Liver (tissue), 9 donors: ENCODE measurements around the gene MCTP1. TPM values are rescaled to one million over a fixed set of nuclear protein-coding genes. Genes with fewer than 3 reads are reported as not detected.

Experiments
- DNase-seq: peaks from one replicate; pipeline ENCODE4 v3.0.0-alpha.2; 2017; ENCODE audit warnings: low spot score
- H3K27ac ChIP-seq, 2 donors: one replicate each; pipeline ENCODE4 v1.7.0; 2013; ENCODE audit warnings: inconsistent platforms in 2 of 2, low read length in 2 of 2, control low read depth in 1 of 2, low read depth in 1 of 2, mild to moderate bottlenecking in 1 of 2
- H3K27me3 ChIP-seq, 4 donors: one replicate each; pipeline versions ENCODE4 v1.6.1 to v1.7.0; 2013; ENCODE audit warnings: low read length in 3 of 4, inconsistent platforms in 1 of 4, mild to moderate bottlenecking in 1 of 4, moderate library complexity in 1 of 4; ENCODE audit not compliant: control insufficient read depth in 4 of 4, insufficient read depth in 4 of 4
- H3K36me3 ChIP-seq, 4 donors: one replicate each; pipeline versions ENCODE4 v1.6.1 to v1.7.0; 2013; ENCODE audit warnings: low read length in 3 of 4, mild to moderate bottlenecking in 3 of 4, low read depth in 1 of 4, moderate library complexity in 1 of 4; ENCODE audit not compliant: control insufficient read depth in 4 of 4, insufficient read depth in 3 of 4
- H3K4me1 ChIP-seq, 4 donors: one replicate each; pipeline versions ENCODE4 v1.6.1 to v1.7.0; 2013; ENCODE audit warnings: low read length in 3 of 4, mild to moderate bottlenecking in 3 of 4, moderate library complexity in 1 of 4; ENCODE audit not compliant: control insufficient read depth in 4 of 4, insufficient read depth in 4 of 4
- H3K4me3 ChIP-seq, 3 donors: one replicate each; pipeline versions ENCODE4 v1.6.1 to v1.7.0; 2013; ENCODE audit warnings: low read length in 3 of 3, control low read depth in 1 of 3, low read depth in 1 of 3, mild to moderate bottlenecking in 1 of 3
- H3K9ac ChIP-seq, 2 donors: one replicate each; pipeline ENCODE4 v1.7.0; 2013; ENCODE audit warnings: low read length in 2 of 2, mild to moderate bottlenecking in 2 of 2, moderate library complexity in 2 of 2, control low read depth in 1 of 2, low read depth in 1 of 2
- H3K9me3 ChIP-seq, 4 donors: one replicate each; pipeline versions ENCODE4 v1.6.1 to v1.7.0; 2013; ENCODE audit warnings: low read length in 3 of 4; ENCODE audit not compliant: control insufficient read depth in 4 of 4
- FOXA2 ChIP-seq: IDR thresholded peaks from 2 replicates; pipeline ENCODE4 v1.6.1; 2016; ENCODE audit warnings: antibody characterized with exemption
- GABPA ChIP-seq, 2 donors: IDR thresholded peaks in 1 of 2; conservative IDR thresholded peaks in 1 of 2; 2 replicates each; pipeline ENCODE4 v1.6.1; 2016; ENCODE audit warnings: antibody characterized with exemption in 2 of 2, mild to moderate bottlenecking in 1 of 2, moderate library complexity in 1 of 2
- HNF4A ChIP-seq, 2 donors: conservative IDR thresholded peaks; 2 replicates each; pipeline ENCODE4 v1.6.1; 2016; ENCODE audit warnings: antibody characterized with exemption in 2 of 2, mild to moderate bottlenecking in 2 of 2
- HNF4G ChIP-seq: IDR thresholded peaks from 2 replicates; pipeline ENCODE4 v1.6.1; 2016; ENCODE audit warnings: antibody characterized with exemption
- NR2F2 ChIP-seq: IDR thresholded peaks from 2 replicates; pipeline ENCODE4 v1.6.1; 2016; ENCODE audit warnings: antibody characterized with exemption
- RAD21 ChIP-seq, 2 donors: IDR thresholded peaks; 2 replicates each; pipeline ENCODE4 v1.6.1; 2016; ENCODE audit warnings: antibody characterized with exemption in 2 of 2, mild to moderate bottlenecking in 2 of 2
- RXRA ChIP-seq, 2 donors: IDR thresholded peaks; 2 replicates each; pipeline ENCODE4 v1.6.1; 2017 to 2018; ENCODE audit warnings: antibody characterized with exemption in 2 of 2, mild to moderate bottlenecking in 1 of 2
- SP1 ChIP-seq: IDR thresholded peaks from 2 replicates; pipeline ENCODE4 v1.6.1; 2018; ENCODE audit warnings: antibody characterized with exemption, mild to moderate bottlenecking
- TAF1 ChIP-seq: conservative IDR thresholded peaks from 2 replicates; pipeline ENCODE4 v1.6.1; 2016; ENCODE audit warnings: antibody characterized with exemption, mild to moderate bottlenecking
- YY1 ChIP-seq: IDR thresholded peaks from 2 replicates; pipeline ENCODE4 v1.6.1; 2016; ENCODE audit warnings: antibody characterized with exemption, mild to moderate bottlenecking
- WGBS: extraction: QIAGEN DNeasy Blood & Tissue Kit; methylation state at CpG from one replicate; pipeline ENCODE4 v1.1.7; 2013; 5-methylcytosine and 5-hydroxymethylcytosine counted together
- polyA plus RNA-seq, 2 donors: library from polyadenylated mRNA; stranded (reverse) in 1 of 2; unstranded in 1 of 2; fragments of 200-250 nt in 1 of 2; fragments of >200 nt in 1 of 2; fragmentation: Nextera tagmentation in 1 of 2; extraction: Ambion mirVana in 1 of 2; gene quantifications; one replicate each; pipeline versions ENCODE4 v1.2.1 to v1.2.3, GENCODE V29; 2013 to 2015
- total RNA-seq, 2 donors: library from RNA; depleted of rRNA; stranded (reverse); fragments of >200 nt; gene quantifications; one replicate each; pipeline ENCODE4 v1.2.3, GENCODE V29; 2014
- TF ChIP-seq, protein P1 (sequence below): IDR thresholded peaks from 2 replicates; pipeline ENCODE4 v1.6.1; 2016; ENCODE audit warnings: antibody characterized with exemption, mild to moderate bottlenecking
- TF ChIP-seq, protein P2 (sequence below): fragments of 150-350 bp; IDR thresholded peaks from 2 replicates; pipeline ENCODE4 v1.5.1; 2017; ENCODE audit warnings: improper control_type of control experiment, low read depth, low read length; ENCODE audit not compliant: missing input control
- donor health status: healthy.
- donor health status: healthy.
- donor health status: healthy.
- donor health status: healthy.
- donor health status: healthy.

MCTP1 gene
- total and polyA plus RNA-seq, 4 donors, result 0.67 to 7.6 (median 4.3) TPM

DNA sequence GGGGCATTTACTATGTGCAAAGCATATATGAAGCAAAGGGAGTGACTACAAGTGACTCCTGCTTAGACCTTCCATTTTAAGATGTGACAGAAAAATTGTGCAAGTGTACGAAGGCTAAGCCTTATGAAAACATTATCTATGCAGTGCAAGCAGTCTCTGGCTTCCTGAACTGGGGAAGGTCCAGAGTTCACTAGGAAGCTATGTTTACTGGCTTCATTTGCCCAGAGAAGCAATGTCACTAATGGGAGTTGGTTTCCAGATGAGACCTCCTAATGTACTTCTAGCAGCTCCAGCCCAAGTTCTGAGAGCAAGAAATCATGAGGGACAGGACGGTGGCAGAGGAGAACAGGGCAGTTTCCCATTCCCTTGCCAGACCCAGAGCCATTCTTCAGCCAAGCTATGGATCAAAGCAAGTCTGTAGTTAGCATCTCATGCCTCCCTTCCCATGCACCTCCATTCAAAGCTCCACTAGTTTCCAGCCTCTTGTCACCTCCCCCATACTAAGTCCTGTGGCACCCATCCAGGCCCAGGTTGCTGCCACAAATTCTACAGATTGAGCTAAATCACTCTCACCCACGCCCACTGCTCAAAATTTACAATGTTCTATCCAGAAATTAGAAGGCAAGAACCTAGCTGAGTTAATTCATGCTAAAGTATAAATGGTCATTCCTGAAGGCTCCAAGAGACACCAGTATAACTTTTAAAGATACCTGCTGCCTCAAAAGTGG lies 21.8 kb downstream of the MCTP1 start:
- TF ChIP-seq YY1 (peak; percentile 72), HNF4G (peak; percentile 74), FOXA2 (no peak), RXRA (IDR thresholded peaks at IDR 0.05) (peak; percentile 32 to 39), GABPA (IDR thresholded peaks at IDR 0.05 in 1 of 2, conservative IDR thresholded peaks at IDR 0.05 in 1 of 2) (no peak), RAD21 (IDR thresholded peaks at IDR 0.05) (peak in 1 of 2 donors; percentile 36), HNF4A (conservative IDR thresholded peaks at IDR 0.05) (peak; percentile 86 to 89), SP1 (peak; percentile 83)
- WGBS, result 48% methylated on average over 3 of the region's 3 CpGs
- peaks cover 0 to 5% (median 2%) of the 10 kb centered on the region in 4 donors for H3K4me1 ChIP-seq
- H3K36me3 ChIP-seq, result no peaks in the 10 kb centered on the region
- no peak overlapping the region for H3K9ac ChIP-seq
- peaks cover 0 to 3% (median 0%) of the 10 kb centered on the region in 4 donors for H3K27me3 ChIP-seq
- no peaks in the 10 kb centered on the region for H3K9me3 ChIP-seq
- DNase-seq, result no peak
- H3K4me3 ChIP-seq, result no peak overlapping the region
- no peak overlapping the region for H3K27ac ChIP-seq

DNA sequence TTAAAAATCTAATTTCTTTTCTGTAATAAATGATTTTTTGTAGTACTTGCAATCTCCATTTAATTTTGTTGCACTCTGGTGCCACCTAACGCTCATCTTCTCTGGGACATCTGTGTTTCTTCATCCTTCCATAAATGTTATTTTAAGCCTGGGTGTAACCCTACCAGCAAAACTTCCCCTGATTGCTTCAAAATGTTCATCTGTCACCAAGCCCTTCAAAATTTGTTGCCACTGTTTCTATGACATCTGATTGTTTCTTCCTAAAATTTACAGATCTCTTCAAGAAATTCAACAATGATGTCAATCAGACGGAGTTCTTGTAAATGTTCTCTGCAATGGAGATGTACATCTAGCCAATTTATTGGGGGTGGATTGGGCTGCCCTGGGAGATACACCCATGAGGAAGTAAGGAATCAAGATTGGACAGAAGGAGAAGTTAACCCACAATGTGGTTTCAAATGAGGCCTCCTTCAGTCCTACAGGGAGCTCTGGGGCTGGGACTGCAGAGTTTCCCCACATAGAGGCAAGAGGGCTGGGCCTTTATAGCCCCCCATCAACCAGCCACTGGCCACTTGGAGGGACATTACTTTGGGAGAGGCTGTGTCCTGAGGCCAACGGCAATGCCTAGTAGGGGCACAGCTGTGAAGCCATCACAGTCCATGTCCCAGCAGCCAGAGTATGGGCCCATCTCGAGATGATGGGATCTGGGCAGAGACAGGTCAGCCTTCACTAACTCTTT lies 23.3 kb downstream of the MCTP1 start:
- DNase-seq, result no peak
- Histone ChIP-seq H3K4me1 (peaks cover 0 to 5% (median 2%) of the 10 kb centered on the region in 4 donors), H3K9ac (no peak overlapping the region), H3K9me3 (no peaks in the 10 kb centered on the region), H3K4me3 (no peak overlapping the region), H3K27me3 (no peaks in the 10 kb centered on the region), H3K36me3 (no peaks in the 10 kb centered on the region), H3K27ac (no peak overlapping the region)
- 71% methylated on average over 4 of the region's 4 CpGs for WGBS
- TF ChIP-seq RAD21 (IDR thresholded peaks at IDR 0.05), result peak; percentile 59 to 67
- TF ChIP-seq, protein P1, sequence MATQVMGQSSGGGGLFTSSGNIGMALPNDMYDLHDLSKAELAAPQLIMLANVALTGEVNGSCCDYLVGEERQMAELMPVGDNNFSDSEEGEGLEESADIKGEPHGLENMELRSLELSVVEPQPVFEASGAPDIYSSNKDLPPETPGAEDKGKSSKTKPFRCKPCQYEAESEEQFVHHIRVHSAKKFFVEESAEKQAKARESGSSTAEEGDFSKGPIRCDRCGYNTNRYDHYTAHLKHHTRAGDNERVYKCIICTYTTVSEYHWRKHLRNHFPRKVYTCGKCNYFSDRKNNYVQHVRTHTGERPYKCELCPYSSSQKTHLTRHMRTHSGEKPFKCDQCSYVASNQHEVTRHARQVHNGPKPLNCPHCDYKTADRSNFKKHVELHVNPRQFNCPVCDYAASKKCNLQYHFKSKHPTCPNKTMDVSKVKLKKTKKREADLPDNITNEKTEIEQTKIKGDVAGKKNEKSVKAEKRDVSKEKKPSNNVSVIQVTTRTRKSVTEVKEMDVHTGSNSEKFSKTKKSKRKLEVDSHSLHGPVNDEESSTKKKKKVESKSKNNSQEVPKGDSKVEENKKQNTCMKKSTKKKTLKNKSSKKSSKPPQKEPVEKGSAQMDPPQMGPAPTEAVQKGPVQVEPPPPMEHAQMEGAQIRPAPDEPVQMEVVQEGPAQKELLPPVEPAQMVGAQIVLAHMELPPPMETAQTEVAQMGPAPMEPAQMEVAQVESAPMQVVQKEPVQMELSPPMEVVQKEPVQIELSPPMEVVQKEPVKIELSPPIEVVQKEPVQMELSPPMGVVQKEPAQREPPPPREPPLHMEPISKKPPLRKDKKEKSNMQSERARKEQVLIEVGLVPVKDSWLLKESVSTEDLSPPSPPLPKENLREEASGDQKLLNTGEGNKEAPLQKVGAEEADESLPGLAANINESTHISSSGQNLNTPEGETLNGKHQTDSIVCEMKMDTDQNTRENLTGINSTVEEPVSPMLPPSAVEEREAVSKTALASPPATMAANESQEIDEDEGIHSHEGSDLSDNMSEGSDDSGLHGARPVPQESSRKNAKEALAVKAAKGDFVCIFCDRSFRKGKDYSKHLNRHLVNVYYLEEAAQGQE, result no peak
- TF ChIP-seq, protein P2, sequence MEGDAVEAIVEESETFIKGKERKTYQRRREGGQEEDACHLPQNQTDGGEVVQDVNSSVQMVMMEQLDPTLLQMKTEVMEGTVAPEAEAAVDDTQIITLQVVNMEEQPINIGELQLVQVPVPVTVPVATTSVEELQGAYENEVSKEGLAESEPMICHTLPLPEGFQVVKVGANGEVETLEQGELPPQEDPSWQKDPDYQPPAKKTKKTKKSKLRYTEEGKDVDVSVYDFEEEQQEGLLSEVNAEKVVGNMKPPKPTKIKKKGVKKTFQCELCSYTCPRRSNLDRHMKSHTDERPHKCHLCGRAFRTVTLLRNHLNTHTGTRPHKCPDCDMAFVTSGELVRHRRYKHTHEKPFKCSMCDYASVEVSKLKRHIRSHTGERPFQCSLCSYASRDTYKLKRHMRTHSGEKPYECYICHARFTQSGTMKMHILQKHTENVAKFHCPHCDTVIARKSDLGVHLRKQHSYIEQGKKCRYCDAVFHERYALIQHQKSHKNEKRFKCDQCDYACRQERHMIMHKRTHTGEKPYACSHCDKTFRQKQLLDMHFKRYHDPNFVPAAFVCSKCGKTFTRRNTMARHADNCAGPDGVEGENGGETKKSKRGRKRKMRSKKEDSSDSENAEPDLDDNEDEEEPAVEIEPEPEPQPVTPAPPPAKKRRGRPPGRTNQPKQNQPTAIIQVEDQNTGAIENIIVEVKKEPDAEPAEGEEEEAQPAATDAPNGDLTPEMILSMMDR, result peak; percentile 38

DNA sequence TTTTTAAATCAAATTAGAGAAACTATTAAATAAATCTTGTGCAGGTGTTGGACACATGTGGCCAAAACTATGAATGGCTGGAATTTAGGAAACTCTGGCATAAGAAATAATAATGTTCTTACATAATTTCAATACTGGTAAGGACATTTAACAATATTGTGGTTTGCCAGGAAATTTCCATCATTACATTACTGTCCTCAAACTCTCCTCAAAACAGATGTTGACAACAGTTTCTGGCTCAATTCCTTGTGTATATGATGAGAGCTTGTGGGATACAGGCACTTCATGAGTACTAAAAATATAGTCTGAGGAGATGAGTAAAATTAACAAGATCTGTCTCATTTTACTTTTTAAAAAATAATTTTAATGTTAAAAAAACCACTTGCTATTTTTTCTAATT lies 27.9 kb downstream of the MCTP1 start:
- Histone ChIP-seq H3K36me3 (no peaks in the 10 kb centered on the region), H3K4me3 (no peak overlapping the region), H3K4me1 (no peaks in the 10 kb centered on the region), H3K9me3 (no peaks in the 10 kb centered on the region), H3K27ac (no peak overlapping the region), H3K9ac (no peak overlapping the region), H3K27me3 (peaks cover 0 to 6% (median 0%) of the 10 kb centered on the region in 4 donors)
- no peak for TF ChIP-seq TAF1
- no peak for TF ChIP-seq HNF4G
- no peak for TF ChIP-seq NR2F2
- DNase-seq, result no peak
